M059J (cell line): ENCODE measurements around the gene POLR1B. TPM values are rescaled to one million over a fixed set of nuclear protein-coding genes. Genes with fewer than 3 reads are reported as not detected.
"Not testable (repeated sequence)": the region's sequence is repeated elsewhere in the genome, so short reads cannot be mapped to it uniquely, and the experiment has no call there.

Experiments
- DNase-seq: peaks from one replicate; pipeline ENCODE4 v3.0.0-alpha.2; 2012; ENCODE audit warnings: low read depth
- total RNA-seq: library from RNA; depleted of rRNA; stranded (reverse); fragments of >200 nt; shearing (Covaris generic); gene quantifications from 2 replicates; pipeline ENCODE4 v1.2.3, GENCODE V29; 2014

Gene POLR1B
- total RNA-seq, 1 experiment from 2014 or later: 11.9 TPM

- DNase-seq: no peak
Measured at GRCh38 chr2:112597537-112598322, 55.5 kb downstream of the POLR1B start.

- DNase-seq: no peak
Measured at GRCh38 chr2:112600634-112601033, 58.4 kb downstream of the POLR1B start.

GRCh38 chr2:112601754-112602153 lies 59.5 kb downstream of the POLR1B start:
- no peak for DNase-seq

GRCh38 chr2:112602917-112603316 lies 60.7 kb downstream of the POLR1B start:
- no peak for DNase-seq

- no peak for DNase-seq
Measured at GRCh38 chr2:112603731-112604130, 61.5 kb downstream of the POLR1B start.

- DNase-seq: no peak
Measured at GRCh38 chr2:112604952-112605351, 62.7 kb downstream of the POLR1B start.

- DNase-seq: no peak
Measured at GRCh38 chr2:112605926-112606325, 63.7 kb downstream of the POLR1B start.

- no peak for DNase-seq
Measured at GRCh38 chr2:112606547-112606946, 64.3 kb downstream of the POLR1B start.

GRCh38 chr2:112607680-112608438 lies 65.6 kb downstream of the POLR1B start:
- peak; percentile 37 for DNase-seq

GRCh38 chr2:112609320-112609719 lies 67.1 kb downstream of the POLR1B start:
- not testable (repeated sequence) for DNase-seq

GRCh38 chr2:112612283-112612682 lies 70.0 kb downstream of the POLR1B start:
- DNase-seq: not testable (repeated sequence)

- no peak for DNase-seq
Measured at GRCh38 chr2:112614201-112614840, 72.1 kb downstream of the POLR1B start.

- no peak for DNase-seq
Measured at GRCh38 chr2:112615051-112615450, 72.8 kb downstream of the POLR1B start.

GRCh38 chr2:112615798-112616197 lies 73.5 kb downstream of the POLR1B start:
- DNase-seq: not testable (repeated sequence)

- no peak for DNase-seq
Measured at GRCh38 chr2:112618383-112618782, 76.1 kb downstream of the POLR1B start.

GRCh38 chr2:112621790-112622527 lies 79.7 kb downstream of the POLR1B start:
- peak; percentile 85 for DNase-seq

- peak; percentile 76 for DNase-seq
Measured at GRCh38 chr2:112622528-112622849, 80.2 kb downstream of the POLR1B start.

GRCh38 chr2:112623913-112624777 lies 81.9 kb downstream of the POLR1B start:
- peak; percentile 90 for DNase-seq

- no peak for DNase-seq
Measured at GRCh38 chr2:112625474-112626114, 83.3 kb downstream of the POLR1B start.

GRCh38 chr2:112626604-112627059 lies 84.4 kb downstream of the POLR1B start:
- peak; percentile 66 for DNase-seq
